GM21825 (cell line): Measurements from ENCODE around the gene TRIM32.

Source experiments
- ATAC-seq: cut with Tn5 transposase; IDR thresholded peaks from one replicate; pipeline ENCODE4 v1.9.1; 2021; ENCODE audit warnings: mild to moderate bottlenecking, moderate library complexity; ENCODE audit not compliant: unreplicated experiment

TRIM32 gene

GRCh38 chr9:116749772-116750171, 62.7 kb downstream of the TRIM32 start:
- ATAC-seq, result no peak

GRCh38 chr9:116750510-116750909, 63.4 kb downstream of the TRIM32 start:
- ATAC-seq, result no peak
